SK-N-SH (cell line): ENCODE measurements around the gene ZNF709. TPM values are rescaled to one million over a fixed set of nuclear protein-coding genes. Genes with fewer than 3 reads are reported as not detected.
A peak's percentile ranks its signal among the peaks of the same experiment; 100 is the strongest.

ENCODE experiments used
- CTCF ChIA-PET: fragments of 300-600, 350-600 bp; formaldehyde crosslinking; extraction: SDS; loops from one replicate; lab custom pipeline; 2021; lab: Yijun Ruan, JAX
- POLR2A ChIA-PET: fragments of 350-600 bp; sonication (Branson Sonifier 250); formaldehyde crosslinking; extraction: SDS; loops from one replicate; lab custom pipeline; 2020; ENCODE audit warnings: antibody characterized with exemption, inconsistent platforms; lab: Yijun Ruan, JAX
- DNase-seq: peaks from one replicate; pipeline ENCODE4 v3.0.0; 2012
- H2AFZ ChIP-seq: fragments of 200-600 bp; sonication (generic); 2 replicates; pipeline ENCODE4 v1.8.1; 2016; ENCODE audit warnings: antibody characterized with exemption, mild to moderate bottlenecking, low read depth
- H3F3A ChIP-seq: fragments of 200-600 bp; sonication (generic); replicated peaks from 2 replicates; pipeline ENCODE3; 2016; ENCODE audit warnings: antibody characterized with exemption, mild to moderate bottlenecking; ENCODE audit not compliant: insufficient read depth
- H3K27ac ChIP-seq, 2 experiments: fragments of 200-500 bp in 1 of 2; fragments of 200-600 bp in 1 of 2; sonication (Bioruptor generic) in 1 of 2; sonication (generic), shearing (Covaris generic) in 1 of 2; 2 replicates each; pipeline versions ENCODE4 v1.5.1 to v1.6.1; 2014 to 2016; ENCODE audit warnings: low read depth in 2 of 2, inconsistent platforms in 1 of 2, low read length in 1 of 2, mild to moderate bottlenecking in 1 of 2, mixed read lengths in 1 of 2
- H3K27me3 ChIP-seq: fragments of 200-600 bp; sonication (generic), shearing (Covaris generic); 2 replicates; pipeline ENCODE4 v1.6.1; 2016; ENCODE audit warnings: mixed run types; ENCODE audit not compliant: insufficient read depth
- H3K36me3 ChIP-seq, 2 experiments: fragments of 200-500 bp in 1 of 2; fragments of 200-600 bp in 1 of 2; sonication (Bioruptor generic) in 1 of 2; sonication (generic) in 1 of 2; replicated peaks in 1 of 2; 2 replicates each; pipeline versions ENCODE3 to v1.5.1; 2014 to 2016; ENCODE audit warnings: low read length in 1 of 2, mild to moderate bottlenecking in 1 of 2; ENCODE audit not compliant: insufficient read depth in 2 of 2, control insufficient read depth in 1 of 2
- H3K4me1 ChIP-seq, 2 experiments: fragments of 200-500 bp in 1 of 2; fragments of 200-600 bp in 1 of 2; sonication (Bioruptor generic) in 1 of 2; sonication (generic), shearing (Covaris generic) in 1 of 2; 2 replicates each; pipeline versions ENCODE4 v1.5.1 to v1.6.1; 2014 to 2016; ENCODE audit warnings: low read depth in 1 of 2, low read length in 1 of 2, mixed run types in 1 of 2; ENCODE audit not compliant: insufficient read depth in 2 of 2, control insufficient read depth in 1 of 2
- H3K4me2 ChIP-seq: fragments of 200-600 bp; sonication (generic), shearing (Covaris generic); 2 replicates; pipeline ENCODE4 v1.6.1; 2017; ENCODE audit warnings: mixed run types
- H3K4me3 ChIP-seq, 2 experiments: fragments of 200-500 bp in 1 of 2; fragments of 200-600 bp in 1 of 2; sonication (Bioruptor generic) in 1 of 2; sonication (generic), shearing (Covaris generic) in 1 of 2; 2 replicates each; pipeline versions ENCODE4 v1.5.1 to v1.8.1; 2014 to 2016; ENCODE audit warnings: low read depth in 2 of 2, inconsistent platforms in 1 of 2, low read length in 1 of 2, mild to moderate bottlenecking in 1 of 2, mixed read lengths in 1 of 2, moderate library complexity in 1 of 2
- H3K79me2 ChIP-seq: fragments of 200-600 bp; sonication (generic); 2 replicates; pipeline ENCODE4 v1.8.1; 2017; ENCODE audit warnings: mild to moderate bottlenecking; ENCODE audit not compliant: insufficient read depth
- H3K9ac ChIP-seq: fragments of 200-600 bp; sonication (generic); 2 replicates; pipeline ENCODE4 v1.6.1; 2017; ENCODE audit warnings: mixed run types
- H3K9me2 ChIP-seq: fragments of 200-600 bp; sonication (generic); 2 replicates; pipeline ENCODE4 v1.6.1; 2017; ENCODE audit warnings: mixed run types
- H3K9me3 ChIP-seq: fragments of 200-600 bp; sonication (generic); 2 replicates; pipeline ENCODE4 v1.6.1; 2017; ENCODE audit warnings: mixed run types, mild to moderate bottlenecking, moderate library complexity
- H4K20me1 ChIP-seq: fragments of 200-600 bp; sonication (generic); 2 replicates; pipeline ENCODE4 v1.6.1; 2017; ENCODE audit warnings: mild to moderate bottlenecking, mixed run types; ENCODE audit not compliant: insufficient read depth
- ELF1 ChIP-seq: IDR thresholded peaks from 2 replicates; pipeline ENCODE4 v1.4.0; 2012
- EP300 ChIP-seq, 2 experiments: IDR thresholded peaks; 2 replicates each; pipeline versions ENCODE4 v1.4.0 to v1.6.1; 2012; ENCODE audit warnings: borderline replicate concordance in 1 of 2, low read depth in 1 of 2, low read length in 1 of 2
- FOXM1 ChIP-seq: IDR thresholded peaks from 2 replicates; pipeline ENCODE4 v1.4.0; 2012; ENCODE audit warnings: low read depth, mild to moderate bottlenecking
- JUND ChIP-seq: IDR thresholded peaks from 2 replicates; pipeline ENCODE4 v1.4.0; 2012
- MXI1 ChIP-seq: IDR thresholded peaks from 2 replicates; pipeline ENCODE4 v1.6.1; 2012; ENCODE audit warnings: mild to moderate bottlenecking, low read depth, low read length, improper control_type of control experiment
- RFX5 ChIP-seq: IDR thresholded peaks from 2 replicates; pipeline ENCODE4 v1.6.1; 2012; ENCODE audit warnings: mild to moderate bottlenecking, improper control_type of control experiment, low read length
- SIN3A ChIP-seq: IDR thresholded peaks from 2 replicates; pipeline ENCODE4 v1.6.1; 2012; ENCODE audit warnings: low read depth, mild to moderate bottlenecking, low read length, moderate library complexity, borderline replicate concordance
- SMC3 ChIP-seq: IDR thresholded peaks from 2 replicates; pipeline ENCODE4 v1.6.1; 2012; ENCODE audit warnings: low read depth, low read length, improper control_type of control experiment
- YY1 ChIP-seq: IDR thresholded peaks from 2 replicates; pipeline ENCODE4 v1.4.0; 2012; ENCODE audit warnings: low read depth, mild to moderate bottlenecking
- WGBS: methylation state at CpG from one replicate; pipeline ENCODE4 v1.1.6; 2017; ENCODE audit warnings: low lambda C conversion rate; 5-methylcytosine and 5-hydroxymethylcytosine counted together
- polyA plus RNA-seq, 3 experiments: library from polyadenylated mRNA; depleted of rRNA; stranded (reverse); fragments of >200 nt; gene quantifications; 2 replicates each; pipeline ENCODE4 v1.2.3, GENCODE V29; 2012
- TF ChIP-seq, protein P1 (sequence below): IDR thresholded peaks from 2 replicates; pipeline ENCODE4 v1.4.0; 2012; ENCODE audit warnings: low read depth
- TF ChIP-seq, protein P2 (sequence below): fragments of 150-350 bp; IDR thresholded peaks from 2 replicates; pipeline ENCODE4 v1.6.1; 2016; ENCODE audit warnings: mild to moderate bottlenecking, low read depth, low read length
- TF ChIP-seq, protein P3 (sequence below): IDR thresholded peaks from 2 replicates; pipeline ENCODE4 v1.4.0; 2012; ENCODE audit warnings: low read depth, borderline replicate concordance
- TF ChIP-seq, protein P4 (sequence below): fragments of 150-350 bp; IDR thresholded peaks from 2 replicates; pipeline ENCODE4 v1.6.1; 2017; ENCODE audit warnings: antibody characterized with exemption, low read length, low read depth, borderline replicate concordance

ZNF709 gene
- polyA plus RNA-seq, 1 of the 3 experiments (the other 2 are of a cell fraction) = 0.64 TPM

DNA sequence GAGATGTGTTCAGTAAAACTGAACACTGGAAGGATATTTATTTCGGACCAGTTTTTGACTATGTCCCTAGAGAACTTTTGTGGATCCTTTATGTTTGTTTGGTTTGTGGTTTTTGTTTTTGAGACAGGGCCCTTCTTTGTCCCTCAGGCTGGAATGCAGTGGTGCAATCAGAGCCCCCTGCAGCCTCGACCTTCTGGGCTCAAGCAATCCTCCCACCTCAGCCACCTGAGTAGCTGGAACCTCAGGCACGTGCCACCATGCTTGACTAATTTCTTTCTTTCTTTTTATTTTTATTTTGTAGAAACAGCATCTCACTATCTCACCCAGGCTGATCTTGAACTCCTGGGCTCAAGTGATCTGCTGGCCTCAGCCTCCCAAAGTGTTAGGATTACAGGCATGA lies 955 bp upstream of the ZNF709 start:
- no peak overlapping the region for H3K27ac ChIP-seq
- no peaks in the 10 kb centered on the region for H4K20me1 ChIP-seq
- 66% methylated on average over 3 of the region's 3 CpGs for WGBS
- DNase-seq = no peak
- H3K79me2 ChIP-seq = peaks cover 39% of the 10 kb centered on the region
- no peaks in the 10 kb centered on the region for H3K36me3 ChIP-seq
- TF ChIP-seq FOXM1 = no peak
- TF ChIP-seq SMC3 = no peak
- TF ChIP-seq EP300 (IDR thresholded peaks at IDR 0.05; ENCODE audit: borderline replicate concordance in 1 of 2, low read depth in 1 of 2, low read length in 1 of 2) = no peak
- TF ChIP-seq, protein P1, sequence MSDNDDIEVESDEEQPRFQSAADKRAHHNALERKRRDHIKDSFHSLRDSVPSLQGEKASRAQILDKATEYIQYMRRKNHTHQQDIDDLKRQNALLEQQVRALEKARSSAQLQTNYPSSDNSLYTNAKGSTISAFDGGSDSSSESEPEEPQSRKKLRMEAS = no peak
- TF ChIP-seq, protein P2, sequence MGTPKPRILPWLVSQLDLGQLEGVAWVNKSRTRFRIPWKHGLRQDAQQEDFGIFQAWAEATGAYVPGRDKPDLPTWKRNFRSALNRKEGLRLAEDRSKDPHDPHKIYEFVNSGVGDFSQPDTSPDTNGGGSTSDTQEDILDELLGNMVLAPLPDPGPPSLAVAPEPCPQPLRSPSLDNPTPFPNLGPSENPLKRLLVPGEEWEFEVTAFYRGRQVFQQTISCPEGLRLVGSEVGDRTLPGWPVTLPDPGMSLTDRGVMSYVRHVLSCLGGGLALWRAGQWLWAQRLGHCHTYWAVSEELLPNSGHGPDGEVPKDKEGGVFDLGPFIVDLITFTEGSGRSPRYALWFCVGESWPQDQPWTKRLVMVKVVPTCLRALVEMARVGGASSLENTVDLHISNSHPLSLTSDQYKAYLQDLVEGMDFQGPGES = no peak
- TF ChIP-seq, protein P3, sequence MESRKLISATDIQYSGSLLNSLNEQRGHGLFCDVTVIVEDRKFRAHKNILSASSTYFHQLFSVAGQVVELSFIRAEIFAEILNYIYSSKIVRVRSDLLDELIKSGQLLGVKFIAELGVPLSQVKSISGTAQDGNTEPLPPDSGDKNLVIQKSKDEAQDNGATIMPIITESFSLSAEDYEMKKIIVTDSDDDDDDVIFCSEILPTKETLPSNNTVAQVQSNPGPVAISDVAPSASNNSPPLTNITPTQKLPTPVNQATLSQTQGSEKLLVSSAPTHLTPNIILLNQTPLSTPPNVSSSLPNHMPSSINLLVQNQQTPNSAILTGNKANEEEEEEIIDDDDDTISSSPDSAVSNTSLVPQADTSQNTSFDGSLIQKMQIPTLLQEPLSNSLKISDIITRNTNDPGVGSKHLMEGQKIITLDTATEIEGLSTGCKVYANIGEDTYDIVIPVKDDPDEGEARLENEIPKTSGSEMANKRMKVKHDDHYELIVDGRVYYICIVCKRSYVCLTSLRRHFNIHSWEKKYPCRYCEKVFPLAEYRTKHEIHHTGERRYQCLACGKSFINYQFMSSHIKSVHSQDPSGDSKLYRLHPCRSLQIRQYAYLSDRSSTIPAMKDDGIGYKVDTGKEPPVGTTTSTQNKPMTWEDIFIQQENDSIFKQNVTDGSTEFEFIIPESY = no peak
- no peak for TF ChIP-seq SIN3A
- no peak for TF ChIP-seq ELF1
- TF ChIP-seq, protein P4, sequence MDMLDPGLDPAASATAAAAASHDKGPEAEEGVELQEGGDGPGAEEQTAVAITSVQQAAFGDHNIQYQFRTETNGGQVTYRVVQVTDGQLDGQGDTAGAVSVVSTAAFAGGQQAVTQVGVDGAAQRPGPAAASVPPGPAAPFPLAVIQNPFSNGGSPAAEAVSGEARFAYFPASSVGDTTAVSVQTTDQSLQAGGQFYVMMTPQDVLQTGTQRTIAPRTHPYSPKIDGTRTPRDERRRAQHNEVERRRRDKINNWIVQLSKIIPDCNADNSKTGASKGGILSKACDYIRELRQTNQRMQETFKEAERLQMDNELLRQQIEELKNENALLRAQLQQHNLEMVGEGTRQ = no peak
- no peak for TF ChIP-seq RFX5
- TF ChIP-seq JUND = no peak
- no peak for TF ChIP-seq MXI1
- no peak for TF ChIP-seq YY1
- no peaks in the 10 kb centered on the region for H3F3A ChIP-seq
- ChIA-PET CTCF (interaction anchor here (1.9 kb wide), 1 partner anchor 10 kb away, joined by 10 read pairs; no protein-coding TSS in a partner anchor), POLR2A (interaction anchor here (3.0 kb wide), 1 partner anchor 10 kb away, joined by 16 read pairs; no protein-coding TSS in a partner anchor)
- no peak overlapping the region for H3K9ac ChIP-seq
- peak overlapping the region; percentile 99; the same call in 1 of the 2 replicates for H2AFZ ChIP-seq
- no peaks in the 10 kb centered on the region for H3K9me3 ChIP-seq
- no peaks in the 10 kb centered on the region for H3K27me3 ChIP-seq
- H3K4me1 ChIP-seq = peaks cover 0 to 7% of the 10 kb centered on the region in 2 experiments; a peak in 2 of 4 replicates
- no peaks in the 10 kb centered on the region for H3K9me2 ChIP-seq
- H3K4me3 ChIP-seq = no peak overlapping the region
- H3K4me2 ChIP-seq = no peak overlapping the region
